Measurements from ENCODE around the gene JMJD7. TPM values are rescaled to one million over a fixed set of nuclear protein-coding genes. Genes with fewer than 3 reads are reported as not detected.
A peak's percentile ranks its signal among the peaks of the same experiment; 100 is the strongest.

Gene JMJD7
- total RNA-seq, 6 experiments from 2014 or later: 6.0 to 8.6 (median 7.3) TPM

GRCh38 chr15:41882689-41883483 lies 55.0 kb downstream of the JMJD7 start:
- WGBS (ENCODE audit: insufficient coverage, low coverage, low lambda C conversion rate, missing lambda C conversion rate): 76% methylated on average over 7 of the region's 14 CpGs
- TF ChIP-seq CTCF (IDR thresholded peaks at IDR 0.05) (no peak), POLR2A (IDR thresholded peaks at IDR 0.05) (no peak)

GRCh38 chr15:41883484-41883825 lies 55.6 kb downstream of the JMJD7 start:
- no peak for TF ChIP-seq POLR2A (IDR thresholded peaks at IDR 0.05)
- peak overlapping the region in 1 of 3 donors; percentile 69 for H3K27ac ChIP-seq
- intact Hi-C loops (cut with DNase I): no loop called here
- no peak overlapping the region for H3K4me3 ChIP-seq
- DNase-seq (peak; percentile 53 to 78 (median 74)), ATAC-seq (peak; percentile 34 to 56 (median 48))
- H3K4me1 ChIP-seq: peaks cover 0 to 52% (median 25%) of the 10 kb centered on the region in 4 donors
- no CpG with 5 or more reads among the region's 2 CpGs for WGBS (ENCODE audit: insufficient coverage, low coverage, low lambda C conversion rate, missing lambda C conversion rate)
- H3K36me3 ChIP-seq: no peaks in the 10 kb centered on the region
- H3K9me3 ChIP-seq: no peaks in the 10 kb centered on the region
- no peaks in the 10 kb centered on the region for H3K27me3 ChIP-seq

More at GRCh38 chr15:41882689-41883483, 55.0 kb downstream of the JMJD7 start:
- intact Hi-C loops (cut with DNase I): no loop called here
- no peaks in the 10 kb centered on the region for H3K36me3 ChIP-seq
- DNase-seq (peak; percentile 46 to 78 (median 70)), ATAC-seq (peak; percentile 9 to 39 (median 25))
- no peaks in the 10 kb centered on the region for H3K9me3 ChIP-seq
- H3K27ac ChIP-seq: peak overlapping the region in 1 of 3 donors; percentile 69
- no peaks in the 10 kb centered on the region for H3K27me3 ChIP-seq
- H3K4me3 ChIP-seq: no peak overlapping the region
- peaks cover 0 to 52% (median 25%) of the 10 kb centered on the region in 4 donors for H3K4me1 ChIP-seq

GRCh38 chr15:41884458-41884857 lies 56.6 kb downstream of the JMJD7 start:
- WGBS (ENCODE audit: insufficient coverage, low coverage, low lambda C conversion rate, missing lambda C conversion rate): 29% methylated on average over 7 of the region's 7 CpGs
- Histone ChIP-seq H3K4me3 (no peak overlapping the region), H3K27ac (peak overlapping the region in 1 of 3 donors; percentile 69), H3K9me3 (no peaks in the 10 kb centered on the region), H3K4me1 (peaks cover 0 to 52% (median 25%) of the 10 kb centered on the region in 4 donors), H3K36me3 (no peaks in the 10 kb centered on the region), H3K27me3 (no peaks in the 10 kb centered on the region)
- DNase-seq (peak; percentile 71 to 89 (median 88)), ATAC-seq (peak; percentile 66 to 82 (median 76))
- no peak for TF ChIP-seq POLR2A (IDR thresholded peaks at IDR 0.05)
- TF ChIP-seq CTCF (IDR thresholded peaks at IDR 0.05): no peak
- intact Hi-C loops (cut with DNase I): no loop called here

GRCh38 chr15:41885321-41885720 lies 57.4 kb downstream of the JMJD7 start:
- Histone ChIP-seq H3K36me3 (no peaks in the 10 kb centered on the region), H3K4me1 (peaks cover 0 to 49% (median 22%) of the 10 kb centered on the region in 4 donors), H3K27me3 (no peaks in the 10 kb centered on the region), H3K9me3 (no peaks in the 10 kb centered on the region), H3K4me3 (no peak overlapping the region), H3K27ac (peak overlapping the region in 1 of 3 donors; percentile 43)
- ATAC-seq: no peak
- TF ChIP-seq CTCF (IDR thresholded peaks at IDR 0.05) (no peak), POLR2A (IDR thresholded peaks at IDR 0.05) (no peak)
- intact Hi-C loops (cut with DNase I): no loop called here
- DNase-seq: no peak

GRCh38 chr15:41885841-41886240 lies 57.9 kb downstream of the JMJD7 start:
- DNase-seq: no peak
- Histone ChIP-seq H3K36me3 (no peaks in the 10 kb centered on the region), H3K9me3 (no peaks in the 10 kb centered on the region), H3K4me1 (peaks cover 0 to 43% (median 19%) of the 10 kb centered on the region in 4 donors), H3K27me3 (no peaks in the 10 kb centered on the region), H3K4me3 (no peak overlapping the region), H3K27ac (no peak overlapping the region)
- 100% methylated on average over 1 of the region's 14 CpGs for WGBS (ENCODE audit: insufficient coverage, low coverage, low lambda C conversion rate, missing lambda C conversion rate)
- intact Hi-C loops (cut with DNase I): no loop called here
- ATAC-seq: no peak
- TF ChIP-seq CTCF (IDR thresholded peaks at IDR 0.05): no peak
- no peak for TF ChIP-seq POLR2A (IDR thresholded peaks at IDR 0.05)
